Measurements from ENCODE around the gene MAPRE2. TPM values are rescaled to one million over a fixed set of nuclear protein-coding genes. Genes with fewer than 3 reads are reported as not detected.

MAPRE2 gene
- total RNA-seq, 4 donors from 2014 or later = 22.2 to 32.2 (median 24.5) TPM

- intact Hi-C loops (cut with DNase I) = no loop called here
- 76% methylated on average over 3 of the region's 3 CpGs for WGBS
- Histone ChIP-seq H3K9me3 (no peaks in the 10 kb centered on the region), H3K36me3 (no peaks in the 10 kb centered on the region), H3K4me1 (peaks cover 0 to 4% (median 0%) of the 10 kb centered on the region in 4 donors), H3K4me3 (no peak overlapping the region), H3K27me3 (no peaks in the 10 kb centered on the region), H3K27ac (replicated peaks in 1 of 4) (no peak overlapping the region)
- no peak for DNase-seq (ENCODE audit: extremely low spot score)
- TF ChIP-seq POLR2AphosphoS5 (IDR thresholded peaks at IDR 0.05) (no peak), EP300 (IDR thresholded peaks at IDR 0.05) (no peak), POLR2A (IDR thresholded peaks at IDR 0.05; ENCODE audit: low read depth) (no peak), CTCF (IDR thresholded peaks at IDR 0.05) (no peak)
Measured at GRCh38 chr18:35178260-35178659, 137.0 kb downstream of the MAPRE2 start.

DNA sequence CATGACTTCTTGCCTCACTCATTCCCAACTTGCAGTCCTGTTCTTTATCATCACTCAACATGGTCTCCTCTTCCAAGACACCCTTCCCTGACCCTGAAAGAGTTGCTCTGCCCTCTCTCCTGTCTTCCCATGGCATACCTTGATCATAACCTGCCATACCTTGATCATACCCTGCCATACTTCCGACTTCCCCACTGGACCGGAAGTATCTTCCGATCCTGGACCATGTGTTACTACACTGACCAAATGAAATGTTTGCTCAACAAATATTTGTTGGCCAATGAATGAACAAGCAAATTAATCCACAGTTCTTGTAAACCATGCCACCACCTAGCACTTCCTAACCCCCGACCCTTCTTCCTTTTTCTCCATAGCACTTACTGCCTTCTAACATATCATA is 138.7 kb downstream of the MAPRE2 start:
- Histone ChIP-seq H3K27ac (replicated peaks in 1 of 4) (no peak overlapping the region), H3K9me3 (no peaks in the 10 kb centered on the region), H3K4me3 (no peak overlapping the region), H3K36me3 (no peaks in the 10 kb centered on the region), H3K4me1 (no peaks in the 10 kb centered on the region), H3K27me3 (no peaks in the 10 kb centered on the region)
- TF ChIP-seq POLR2AphosphoS5 (IDR thresholded peaks at IDR 0.05) (no peak), POLR2A (IDR thresholded peaks at IDR 0.05; ENCODE audit: low read depth) (no peak), CTCF (IDR thresholded peaks at IDR 0.05) (no peak), EP300 (IDR thresholded peaks at IDR 0.05) (no peak)
- no peak for DNase-seq (ENCODE audit: extremely low spot score)
- 91% methylated on average over 4 of the region's 4 CpGs for WGBS
- intact Hi-C loops (cut with DNase I) = no loop called here

- 69% methylated on average over 1 of the region's 1 CpG for WGBS
- Histone ChIP-seq H3K4me1 (no peaks in the 10 kb centered on the region), H3K4me3 (no peak overlapping the region), H3K9me3 (no peaks in the 10 kb centered on the region), H3K27ac (replicated peaks in 1 of 4) (no peak overlapping the region), H3K36me3 (no peaks in the 10 kb centered on the region), H3K27me3 (no peaks in the 10 kb centered on the region)
- TF ChIP-seq POLR2A (IDR thresholded peaks at IDR 0.05; ENCODE audit: low read depth) (no peak), CTCF (IDR thresholded peaks at IDR 0.05) (no peak), EP300 (IDR thresholded peaks at IDR 0.05) (no peak), POLR2AphosphoS5 (IDR thresholded peaks at IDR 0.05) (no peak)
- intact Hi-C loops (cut with DNase I) = no loop called here
- no peak for DNase-seq (ENCODE audit: extremely low spot score)
Measured at GRCh38 chr18:35180455-35180854, 139.2 kb downstream of the MAPRE2 start.

- Histone ChIP-seq H3K27me3 (no peaks in the 10 kb centered on the region), H3K27ac (replicated peaks in 1 of 4) (no peak overlapping the region), H3K36me3 (no peaks in the 10 kb centered on the region), H3K4me3 (no peak overlapping the region), H3K9me3 (no peaks in the 10 kb centered on the region), H3K4me1 (no peaks in the 10 kb centered on the region)
- WGBS = 93% methylated on average over 6 of the region's 6 CpGs
- no peak for DNase-seq (ENCODE audit: extremely low spot score)
- TF ChIP-seq POLR2A (IDR thresholded peaks at IDR 0.05; ENCODE audit: low read depth) = no peak
- no peak for TF ChIP-seq POLR2AphosphoS5 (IDR thresholded peaks at IDR 0.05)
- no peak for TF ChIP-seq CTCF (IDR thresholded peaks at IDR 0.05)
- TF ChIP-seq EP300 (IDR thresholded peaks at IDR 0.05) = no peak
- intact Hi-C loops (cut with DNase I) = no loop called here
Measured at GRCh38 chr18:35182151-35182550, 140.9 kb downstream of the MAPRE2 start.

GRCh38 chr18:35183886-35184285 is 142.7 kb downstream of the MAPRE2 start:
- Histone ChIP-seq H3K4me1 (no peaks in the 10 kb centered on the region), H3K9me3 (no peaks in the 10 kb centered on the region), H3K27me3 (no peaks in the 10 kb centered on the region), H3K4me3 (no peak overlapping the region), H3K27ac (replicated peaks in 1 of 4) (no peak overlapping the region), H3K36me3 (no peaks in the 10 kb centered on the region)
- TF ChIP-seq EP300 (IDR thresholded peaks at IDR 0.05) = no peak
- no peak for TF ChIP-seq CTCF (IDR thresholded peaks at IDR 0.05)
- no peak for TF ChIP-seq POLR2AphosphoS5 (IDR thresholded peaks at IDR 0.05)
- no peak for TF ChIP-seq POLR2A (IDR thresholded peaks at IDR 0.05; ENCODE audit: low read depth)
- DNase-seq (ENCODE audit: extremely low spot score) = no peak
- intact Hi-C loops (cut with DNase I) = no loop called here
- WGBS = 82% methylated on average over 5 of the region's 5 CpGs
